ENCODE measurements around the gene FABP6.

The FABP6 gene

DNA sequence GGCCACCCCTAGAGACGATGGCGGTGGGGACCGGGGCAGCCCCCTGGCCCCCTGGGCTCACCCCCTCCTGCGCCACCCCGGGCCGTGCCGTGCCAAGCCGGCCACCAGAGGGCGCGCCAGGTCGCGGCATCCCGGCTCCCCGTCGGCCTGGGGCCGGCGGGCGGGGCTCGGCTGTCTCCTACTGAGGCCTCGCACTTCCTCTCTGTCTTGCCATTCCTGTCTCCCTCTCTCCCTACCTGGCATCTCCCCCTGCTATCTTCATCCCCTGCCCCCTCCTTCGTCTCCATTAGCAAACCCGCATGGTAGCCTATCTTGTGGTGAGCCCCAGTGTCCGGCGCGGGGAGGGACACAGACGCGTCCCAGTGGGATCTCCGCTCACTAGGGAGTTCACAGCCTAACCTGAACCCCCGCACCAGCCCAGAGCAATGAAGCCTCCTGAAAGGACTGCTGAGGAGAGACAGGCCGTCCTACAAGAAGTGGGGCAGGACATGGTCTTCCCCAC is 29.8 kb upstream of the FABP6 start:
- ATAC-seq (peak; percentile 93), DNase-seq (peak; percentile 73 to 79)
- peaks cover 26% of the 10 kb centered on the region for H3K27me3 Mint-ChIP-seq
- peaks cover 11% of the 10 kb centered on the region for H3K4me1 Mint-ChIP-seq
- H3K27ac Mint-ChIP-seq, result peak overlapping the region in 1 of 2 donors; percentile 77
- H3K9me3 Mint-ChIP-seq, result no peaks in the 10 kb centered on the region
- peak overlapping the region; percentile 70 to 73 for H3K4me3 Mint-ChIP-seq

- DNase-seq (no peak), ATAC-seq (no peak)
- no peaks in the 10 kb centered on the region for H3K4me1 Mint-ChIP-seq
- H3K27me3 Mint-ChIP-seq, result peaks cover 3% of the 10 kb centered on the region
- H3K4me3 Mint-ChIP-seq, result no peak overlapping the region
- no peaks in the 10 kb centered on the region for H3K9me3 Mint-ChIP-seq
- no peak overlapping the region for H3K27ac Mint-ChIP-seq
Observed at GRCh38 chr5:160207061-160207460, 22.2 kb upstream of the FABP6 start.

DNA sequence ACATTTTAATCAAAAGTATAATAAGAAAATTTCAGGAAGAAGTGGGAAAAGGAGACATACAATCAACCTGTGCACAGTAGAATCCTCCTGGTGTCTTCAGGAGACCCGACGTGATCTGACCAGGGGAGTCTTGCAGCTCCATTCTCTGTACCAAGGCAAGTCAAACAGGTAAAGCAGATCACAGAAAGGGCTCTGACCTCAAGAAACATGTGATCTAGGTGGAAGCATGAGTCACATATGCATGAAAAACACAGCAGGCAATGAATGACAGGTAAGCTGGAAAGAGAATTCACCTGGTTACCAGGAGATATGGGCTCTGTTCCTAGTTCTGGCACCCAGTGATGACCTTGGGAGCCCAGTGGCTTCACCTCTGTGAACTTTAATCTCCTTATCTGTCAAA is 19.4 kb upstream of the FABP6 start:
- ATAC-seq (no peak), DNase-seq (no peak)
- Mint-ChIP-seq H3K9me3 (no peaks in the 10 kb centered on the region), H3K4me1 (no peaks in the 10 kb centered on the region), H3K4me3 (no peak overlapping the region), H3K27me3 (no peaks in the 10 kb centered on the region), H3K27ac (no peak overlapping the region)

DNA sequence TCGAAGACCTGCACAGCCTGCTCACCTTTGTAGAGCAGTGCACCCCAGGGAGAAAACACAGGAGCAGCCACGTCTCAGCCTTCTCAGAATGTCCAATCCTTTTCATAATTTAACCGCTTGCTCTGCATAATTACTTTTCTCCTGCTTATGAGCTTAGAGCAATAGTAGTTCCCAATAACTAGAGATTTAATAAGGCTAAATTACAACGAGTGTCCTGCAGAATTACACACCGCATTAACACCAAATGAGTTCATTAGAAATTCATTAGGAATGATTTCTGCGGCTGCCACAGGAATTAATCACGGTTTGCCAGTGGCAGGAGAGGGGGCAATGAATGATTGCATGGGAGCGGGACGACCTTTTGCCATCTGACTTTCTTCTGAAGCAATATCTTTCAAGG is 18.7 kb upstream of the FABP6 start:
- ATAC-seq, result no peak
- Mint-ChIP-seq H3K27me3 (peaks cover 4% of the 10 kb centered on the region), H3K4me1 (no peaks in the 10 kb centered on the region), H3K27ac (no peak overlapping the region), H3K4me3 (no peak overlapping the region), H3K9me3 (no peaks in the 10 kb centered on the region)
- no peak for DNase-seq

DNA sequence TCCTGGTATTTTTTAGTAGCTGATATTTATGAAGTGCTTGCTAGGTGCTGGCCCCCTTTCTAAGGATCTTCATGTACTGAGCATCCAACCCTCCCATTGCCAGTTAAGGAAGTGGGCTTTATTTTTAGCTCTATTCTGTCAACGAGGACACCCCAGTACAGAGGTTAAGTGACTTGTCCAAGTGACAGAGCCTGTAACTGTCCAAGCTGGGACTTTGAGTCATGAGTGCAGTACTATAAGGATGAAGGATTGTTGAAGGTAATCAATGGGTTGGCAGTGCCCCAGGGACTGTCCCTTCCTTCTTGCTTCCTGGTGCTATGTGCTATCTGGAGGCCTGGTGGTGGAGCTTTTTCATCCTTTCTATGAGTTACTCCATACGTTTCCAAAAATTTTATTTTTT is 18.0 kb upstream of the FABP6 start:
- no peaks in the 10 kb centered on the region for H3K9me3 Mint-ChIP-seq
- DNase-seq, result no peak
- no peak for ATAC-seq
- H3K27me3 Mint-ChIP-seq, result peaks cover 9% of the 10 kb centered on the region
- peak overlapping the region in 1 of 2 donors; percentile 56 for H3K27ac Mint-ChIP-seq
- no peaks in the 10 kb centered on the region for H3K4me1 Mint-ChIP-seq
- no peak overlapping the region for H3K4me3 Mint-ChIP-seq

DNA sequence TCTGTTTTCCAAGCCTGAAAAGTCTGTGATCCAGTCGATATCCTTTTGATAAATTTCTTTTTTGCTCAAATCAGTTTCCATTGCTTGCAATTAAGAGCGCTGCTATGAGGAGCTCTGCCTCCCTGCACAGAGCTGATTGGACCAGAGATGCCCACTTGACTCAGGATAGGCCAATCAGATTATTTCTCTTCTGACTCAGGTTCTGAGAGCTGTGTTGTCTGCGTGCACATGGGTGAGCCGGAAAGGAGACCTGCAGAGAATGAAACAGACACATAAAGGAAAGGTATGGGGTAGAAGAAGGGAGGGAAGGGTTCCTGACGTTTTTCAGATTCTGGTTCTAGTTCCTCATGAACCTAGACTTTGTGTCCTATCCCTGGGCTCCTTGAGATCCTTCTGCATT is 15.8 kb upstream of the FABP6 start:
- ATAC-seq (no peak), DNase-seq (no peak)
- Mint-ChIP-seq H3K27me3 (peaks cover 9% of the 10 kb centered on the region), H3K4me3 (no peak overlapping the region), H3K9me3 (no peaks in the 10 kb centered on the region), H3K4me1 (no peaks in the 10 kb centered on the region), H3K27ac (no peak overlapping the region)

DNA sequence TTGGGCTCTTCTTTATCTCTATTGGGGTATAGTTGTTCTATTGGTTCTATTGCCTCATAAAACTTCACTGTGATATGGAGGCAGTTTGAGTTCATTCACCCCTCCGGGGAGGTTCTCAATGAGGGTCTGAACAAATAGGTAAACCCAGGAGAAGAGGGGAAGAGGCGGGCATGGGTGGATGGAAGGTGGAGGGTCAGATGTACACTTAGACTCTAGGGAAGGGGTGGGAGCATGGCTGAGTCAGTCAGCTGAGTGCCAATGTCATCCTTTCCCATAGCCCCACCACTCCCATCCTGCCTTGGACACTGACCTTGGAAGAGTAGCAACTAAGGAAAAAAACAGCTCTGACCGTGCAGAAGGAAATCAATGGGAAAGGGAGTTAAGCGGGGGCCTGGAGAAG is 9.9 kb upstream of the FABP6 start:
- Mint-ChIP-seq H3K9me3 (no peaks in the 10 kb centered on the region), H3K4me3 (no peak overlapping the region), H3K4me1 (no peaks in the 10 kb centered on the region), H3K27me3 (peaks cover 9% of the 10 kb centered on the region), H3K27ac (no peak overlapping the region)
- no peak for DNase-seq
- no peak for ATAC-seq

DNA sequence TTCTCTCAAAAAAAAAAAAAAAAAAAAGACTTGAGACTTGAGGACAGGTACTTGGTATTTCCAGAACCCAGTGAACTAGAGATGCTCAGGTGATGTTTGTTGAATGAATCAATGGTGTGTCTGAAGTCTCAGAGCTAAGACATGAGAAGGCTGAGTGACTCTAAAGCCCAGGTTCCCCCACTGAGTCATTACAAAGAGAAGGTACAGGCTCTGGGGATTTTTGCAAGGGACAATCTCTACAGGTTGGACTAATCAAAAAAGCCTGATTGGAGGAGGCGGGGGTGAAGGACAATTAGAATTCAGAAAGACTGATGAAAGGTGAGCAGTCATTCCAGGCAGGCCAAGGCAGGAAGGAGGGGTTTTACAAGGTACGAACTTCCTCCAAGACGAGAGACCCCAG is 8.2 kb upstream of the FABP6 start:
- H3K4me3 Mint-ChIP-seq, result no peak overlapping the region
- DNase-seq, result no peak
- no peaks in the 10 kb centered on the region for H3K4me1 Mint-ChIP-seq
- no peak for ATAC-seq
- H3K9me3 Mint-ChIP-seq, result no peaks in the 10 kb centered on the region
- no peak overlapping the region for H3K27ac Mint-ChIP-seq
- H3K27me3 Mint-ChIP-seq, result peaks cover under 1% of the 10 kb centered on the region

GRCh38 chr5:160227012-160227411 is 2.3 kb upstream of the FABP6 start:
- Mint-ChIP-seq H3K4me1 (no peaks in the 10 kb centered on the region), H3K27me3 (no peaks in the 10 kb centered on the region), H3K4me3 (no peak overlapping the region), H3K9me3 (no peaks in the 10 kb centered on the region), H3K27ac (peak overlapping the region in 1 of 2 donors; percentile 65)
- no peak for DNase-seq
- no peak for ATAC-seq

DNA sequence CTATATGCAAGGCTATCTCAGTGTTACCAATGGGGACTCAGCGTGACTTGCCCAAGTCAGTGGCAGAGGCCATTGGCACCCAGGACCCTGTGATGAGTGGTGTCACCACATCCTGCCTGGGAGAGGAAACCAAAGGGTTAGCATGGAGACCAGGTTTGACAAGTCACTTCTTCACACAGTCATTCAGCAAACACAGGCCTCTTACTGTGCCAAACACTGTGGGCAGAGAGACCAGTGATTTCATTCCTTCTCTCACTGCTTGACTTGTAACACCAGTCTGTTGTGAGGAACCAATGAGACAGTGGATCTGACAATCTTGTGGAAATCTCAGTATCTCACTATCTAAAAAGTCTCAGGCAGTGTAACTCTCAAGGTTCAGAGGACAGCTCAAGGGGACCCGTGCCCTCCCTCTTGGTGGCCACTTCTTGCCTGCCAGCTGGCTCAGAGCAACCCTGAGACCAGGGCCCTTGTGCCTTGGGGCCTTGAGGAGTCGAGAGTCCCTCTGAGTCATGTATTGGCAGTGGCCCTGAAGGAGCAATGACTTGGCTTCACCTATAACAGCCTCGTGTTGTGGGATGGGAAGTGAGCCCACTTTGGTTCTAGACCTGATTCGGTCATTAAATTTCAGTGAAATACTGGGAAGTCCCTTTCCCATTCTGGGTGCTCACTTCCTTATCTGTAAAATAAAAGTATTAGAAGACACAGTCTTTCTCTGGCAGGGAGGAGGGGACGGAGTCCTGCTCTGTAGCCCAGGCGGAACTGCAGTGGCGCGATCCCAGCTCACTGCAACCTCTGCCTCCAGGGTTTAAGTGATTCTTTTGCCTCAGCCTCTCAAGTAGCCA is 1.6 kb downstream of the FABP6 start:
- no peak for DNase-seq
- Mint-ChIP-seq H3K4me3 (no peak overlapping the region), H3K4me1 (no peaks in the 10 kb centered on the region), H3K9me3 (no peaks in the 10 kb centered on the region), H3K27me3 (no peaks in the 10 kb centered on the region), H3K27ac (no peak overlapping the region)
- ATAC-seq, result peak; percentile 78

DNA sequence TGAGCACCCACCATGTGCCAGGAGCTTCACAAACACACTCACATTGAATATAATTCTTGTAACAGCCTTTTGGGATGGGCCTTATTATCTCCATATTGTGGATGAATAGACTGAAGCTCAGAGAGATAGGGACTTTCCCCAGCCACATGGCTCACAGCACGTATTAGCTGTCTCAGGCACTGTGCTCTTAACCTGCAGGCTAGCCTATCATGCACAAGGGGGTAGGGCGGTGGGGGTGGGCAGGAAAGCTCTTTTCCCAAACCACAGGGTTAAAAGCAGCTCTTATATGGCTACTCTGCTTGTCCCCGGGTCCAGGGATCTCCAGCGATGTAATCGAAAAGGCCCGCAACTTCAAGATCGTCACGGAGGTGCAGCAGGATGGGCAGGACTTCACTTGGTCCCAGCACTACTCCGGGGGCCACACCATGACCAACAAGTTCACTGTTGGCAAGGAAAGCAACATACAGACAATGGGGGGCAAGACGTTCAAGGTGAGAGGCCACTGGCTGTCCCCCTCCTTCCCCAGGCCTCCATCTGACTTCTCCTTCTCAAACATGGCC is 2.6 kb downstream of the FABP6 start:
- Mint-ChIP-seq H3K9me3 (no peaks in the 10 kb centered on the region), H3K4me1 (no peaks in the 10 kb centered on the region), H3K27me3 (no peaks in the 10 kb centered on the region), H3K4me3 (no peak overlapping the region), H3K27ac (no peak overlapping the region)
- no peak for ATAC-seq
- DNase-seq, result no peak

GRCh38 chr5:160233215-160233614 is 3.9 kb downstream of the FABP6 start:
- no peak for ATAC-seq
- Mint-ChIP-seq H3K4me3 (no peak overlapping the region), H3K27me3 (no peaks in the 10 kb centered on the region), H3K27ac (no peak overlapping the region), H3K9me3 (no peaks in the 10 kb centered on the region), H3K4me1 (no peaks in the 10 kb centered on the region)
- no peak for DNase-seq

DNA sequence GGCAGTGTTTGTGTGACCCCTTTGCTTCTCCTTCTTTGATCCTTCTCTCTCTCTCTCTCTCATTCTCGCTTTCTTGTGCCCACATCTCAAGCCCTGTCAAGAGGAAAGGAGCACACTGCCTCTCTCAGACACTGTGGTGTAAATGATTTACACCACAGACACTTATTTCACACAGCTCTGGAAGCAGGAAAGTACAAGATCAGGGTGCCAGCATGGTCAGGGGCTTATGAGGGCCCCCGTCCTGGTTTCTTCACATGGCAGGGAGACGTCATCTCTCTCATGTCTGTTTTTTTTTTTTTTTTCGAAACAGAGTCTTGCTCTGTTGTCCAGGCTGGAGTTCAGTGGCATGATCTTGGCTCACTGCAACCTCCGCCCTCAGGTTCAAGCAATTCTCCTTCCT is 6.4 kb downstream of the FABP6 start:
- H3K27ac Mint-ChIP-seq, result no peak overlapping the region
- H3K27me3 Mint-ChIP-seq, result no peaks in the 10 kb centered on the region
- no peak for ATAC-seq
- no peaks in the 10 kb centered on the region for H3K4me1 Mint-ChIP-seq
- DNase-seq, result no peak
- H3K4me3 Mint-ChIP-seq, result no peak overlapping the region
- no peaks in the 10 kb centered on the region for H3K9me3 Mint-ChIP-seq

DNA sequence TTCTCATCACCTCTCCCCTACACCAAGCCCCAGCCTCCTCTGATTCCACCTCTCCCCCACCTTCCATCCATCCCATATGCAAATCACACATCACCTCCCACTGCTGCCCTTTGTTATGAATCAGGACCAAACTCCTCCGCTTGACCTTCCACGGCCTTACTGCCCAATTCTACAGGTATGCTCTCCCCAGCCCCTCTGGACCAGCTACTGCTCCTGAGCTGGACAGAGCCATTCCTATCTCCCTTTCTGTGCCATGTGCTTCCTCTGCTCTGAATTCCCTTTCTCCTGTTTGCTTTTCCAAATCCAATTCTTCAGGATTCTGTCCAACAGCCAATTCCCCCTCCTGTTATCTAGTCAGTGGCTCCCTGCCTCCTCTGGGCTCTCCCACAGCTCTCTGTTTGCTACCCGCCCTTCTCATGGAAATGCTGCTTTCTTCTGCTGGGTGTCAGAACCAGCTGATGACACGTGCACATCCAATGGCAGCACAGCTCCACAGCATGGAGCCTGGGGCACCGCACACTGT is 8.3 kb downstream of the FABP6 start:
- H3K4me3 Mint-ChIP-seq, result no peak overlapping the region
- no peaks in the 10 kb centered on the region for H3K27me3 Mint-ChIP-seq
- H3K9me3 Mint-ChIP-seq, result no peaks in the 10 kb centered on the region
- ATAC-seq (peak; percentile 24), DNase-seq (no peak)
- H3K27ac Mint-ChIP-seq, result peak overlapping the region in 1 of 2 donors; percentile 35
- H3K4me1 Mint-ChIP-seq, result no peaks in the 10 kb centered on the region

DNA sequence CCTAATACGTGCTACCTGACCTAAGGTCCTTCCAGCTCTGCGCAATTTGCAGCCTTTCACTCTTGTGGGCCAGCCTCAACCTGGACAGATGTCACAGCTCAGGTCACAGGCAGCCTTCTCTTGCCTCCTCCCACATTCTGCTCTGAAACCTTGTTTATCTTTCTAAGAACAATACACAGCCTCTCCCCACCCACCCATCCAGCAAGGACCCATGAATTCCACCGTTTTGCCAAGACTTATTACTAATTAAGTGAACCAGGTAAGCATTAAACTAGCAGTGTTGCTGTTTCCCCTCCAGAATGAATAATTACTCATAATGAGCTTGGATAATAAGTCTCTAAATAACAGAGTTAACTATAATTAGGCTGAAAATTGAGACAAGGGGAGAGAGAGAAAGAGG is 11.0 kb downstream of the FABP6 start:
- Mint-ChIP-seq H3K27me3 (no peaks in the 10 kb centered on the region), H3K9me3 (no peaks in the 10 kb centered on the region), H3K4me1 (no peaks in the 10 kb centered on the region), H3K27ac (no peak overlapping the region), H3K4me3 (no peak overlapping the region)
- DNase-seq (no peak), ATAC-seq (no peak)

DNA sequence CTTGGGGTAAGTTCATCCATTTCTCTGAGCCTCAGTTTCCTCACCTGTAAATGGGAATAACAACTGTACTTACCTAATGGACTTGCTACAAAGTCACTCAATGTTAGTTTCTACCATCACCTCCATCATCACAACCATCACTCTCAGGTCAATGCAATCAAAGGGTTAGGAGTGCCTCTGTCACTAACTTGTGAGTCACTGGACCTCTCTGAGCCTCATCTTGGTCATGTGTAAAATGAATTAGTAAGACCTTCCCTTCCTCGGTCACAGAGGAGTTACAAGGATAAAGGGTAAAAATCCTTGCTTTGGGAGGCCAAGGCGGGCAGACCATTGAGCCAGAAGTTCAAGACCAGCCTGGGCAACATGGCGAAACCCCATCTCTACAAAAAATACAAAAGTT is 12.8 kb downstream of the FABP6 start:
- Mint-ChIP-seq H3K4me3 (no peak overlapping the region), H3K27me3 (no peaks in the 10 kb centered on the region), H3K27ac (no peak overlapping the region), H3K9me3 (no peaks in the 10 kb centered on the region), H3K4me1 (no peaks in the 10 kb centered on the region)
- DNase-seq (no peak), ATAC-seq (no peak)

All from stimulated activated naive CD8-positive, alpha-beta T cell treated with anti-CD3 and anti-CD28 coated beads, Interleukin-15, amount 100 ng/mL, for 72 hours (primary cell).